ENCODE results near the gene PLEKHA7.

Gene PLEKHA7

DNA sequence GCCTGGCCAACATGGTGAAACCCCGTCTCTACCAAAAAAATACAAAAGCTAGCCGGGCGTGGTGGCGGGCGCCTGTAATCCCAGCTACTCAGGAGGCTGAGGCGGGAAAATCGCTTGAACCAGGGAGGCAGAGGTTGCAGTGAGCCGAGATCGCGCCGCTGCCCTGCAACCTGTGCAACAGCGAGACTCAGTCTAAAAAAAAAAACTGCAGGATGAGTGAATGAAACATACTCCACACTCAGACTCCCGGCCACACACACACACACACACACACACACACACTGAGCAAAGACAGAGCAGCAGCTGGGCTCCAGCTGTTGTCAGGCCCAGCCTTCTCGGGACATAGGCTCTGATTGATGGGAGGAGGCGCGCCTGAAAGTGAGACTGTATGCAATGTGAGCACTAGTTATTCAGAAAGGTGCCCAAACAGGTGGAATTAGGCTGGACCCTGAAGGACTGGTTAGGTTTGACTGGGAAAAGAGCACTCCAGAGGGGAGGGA lies 1.5 kb upstream of the PLEKHA7 start:
- H3K36me3 ChIP-seq (ENCODE audit: control insufficient read depth, low read length) = no peaks in the 10 kb centered on the region
- H3F3A ChIP-seq (ENCODE audit: control insufficient read depth, insufficient read depth) = no peaks in the 10 kb centered on the region
- H3K9me3 ChIP-seq (ENCODE audit: control insufficient read depth, insufficient read depth, low read length) = no peaks in the 10 kb centered on the region
- H3K79me2 ChIP-seq (ENCODE audit: control insufficient read depth, low read length) = no peaks in the 10 kb centered on the region
- no peak overlapping the region for H3K4me3 ChIP-seq (ENCODE audit: low read length)
- H4K20me1 ChIP-seq (ENCODE audit: control insufficient read depth, insufficient read depth, low read depth, low read length) = no peaks in the 10 kb centered on the region
- H3K4me1 ChIP-seq (ENCODE audit: control insufficient read depth, low read length) = peaks cover 4% of the 10 kb centered on the region; the same call in 1 of the 2 replicates
- no peaks in the 10 kb centered on the region for H3K9me2 ChIP-seq (replicated peaks; ENCODE audit: control insufficient read depth, low read length)
- no peak overlapping the region for H3K4me2 ChIP-seq (ENCODE audit: low read length)
- no peak overlapping the region for H3K27ac ChIP-seq (ENCODE audit: low read depth, low read length)
- peaks cover 49% of the 10 kb centered on the region for H3K27me3 ChIP-seq (ENCODE audit: control insufficient read depth, low read length)
- TF ChIP-seq, protein P1, sequence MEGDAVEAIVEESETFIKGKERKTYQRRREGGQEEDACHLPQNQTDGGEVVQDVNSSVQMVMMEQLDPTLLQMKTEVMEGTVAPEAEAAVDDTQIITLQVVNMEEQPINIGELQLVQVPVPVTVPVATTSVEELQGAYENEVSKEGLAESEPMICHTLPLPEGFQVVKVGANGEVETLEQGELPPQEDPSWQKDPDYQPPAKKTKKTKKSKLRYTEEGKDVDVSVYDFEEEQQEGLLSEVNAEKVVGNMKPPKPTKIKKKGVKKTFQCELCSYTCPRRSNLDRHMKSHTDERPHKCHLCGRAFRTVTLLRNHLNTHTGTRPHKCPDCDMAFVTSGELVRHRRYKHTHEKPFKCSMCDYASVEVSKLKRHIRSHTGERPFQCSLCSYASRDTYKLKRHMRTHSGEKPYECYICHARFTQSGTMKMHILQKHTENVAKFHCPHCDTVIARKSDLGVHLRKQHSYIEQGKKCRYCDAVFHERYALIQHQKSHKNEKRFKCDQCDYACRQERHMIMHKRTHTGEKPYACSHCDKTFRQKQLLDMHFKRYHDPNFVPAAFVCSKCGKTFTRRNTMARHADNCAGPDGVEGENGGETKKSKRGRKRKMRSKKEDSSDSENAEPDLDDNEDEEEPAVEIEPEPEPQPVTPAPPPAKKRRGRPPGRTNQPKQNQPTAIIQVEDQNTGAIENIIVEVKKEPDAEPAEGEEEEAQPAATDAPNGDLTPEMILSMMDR (IDR thresholded peaks at IDR 0.05; ENCODE audit: low read depth, low read length, poor library complexity, severe bottlenecking) = no peak
- TF ChIP-seq EZH2phosphoT487 (IDR thresholded peaks at IDR 0.05; ENCODE audit: borderline replicate concordance, low read length) = no peak

DNA sequence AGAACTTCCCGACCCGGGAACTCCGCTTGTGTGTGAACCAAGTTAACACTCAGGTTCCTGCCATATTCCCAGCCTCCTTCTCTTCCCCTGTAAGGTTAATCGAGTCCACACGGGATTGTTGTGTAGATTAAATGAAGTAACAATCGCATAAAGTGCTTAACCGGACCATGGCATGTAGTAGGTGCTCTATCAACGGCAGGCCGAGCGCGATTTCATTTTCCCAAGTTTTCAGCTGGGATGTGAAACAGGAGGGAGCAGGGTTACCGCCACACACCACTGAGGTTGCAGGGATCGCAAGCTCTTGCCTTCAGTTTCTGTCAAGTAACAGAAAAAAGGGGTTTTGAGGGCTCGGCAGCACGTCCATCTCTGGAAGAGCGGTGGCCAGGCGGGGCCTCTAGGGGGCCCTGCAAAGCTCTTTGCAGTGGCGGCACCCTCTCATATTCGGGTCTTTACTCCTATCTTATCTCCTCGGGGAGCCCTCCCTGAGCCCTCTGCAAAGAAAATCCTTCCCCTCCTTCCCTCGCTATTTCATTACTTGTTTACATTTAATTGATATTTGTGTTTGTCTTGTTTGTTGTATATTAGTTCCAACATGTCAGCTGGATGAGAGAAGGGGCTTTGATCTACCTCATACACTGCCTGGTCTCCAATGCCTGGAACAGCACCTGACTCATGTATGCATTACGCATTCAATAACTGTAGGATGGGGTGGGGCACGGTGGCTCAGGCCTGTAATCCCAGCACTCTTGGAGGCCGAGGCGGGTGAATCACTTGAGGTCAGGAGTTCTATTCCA lies 816 bp upstream of the PLEKHA7 start:
- Histone ChIP-seq H3K36me3 (ENCODE audit: control insufficient read depth, low read length) (no peaks in the 10 kb centered on the region), H3K9me2 (replicated peaks; ENCODE audit: control insufficient read depth, low read length) (no peaks in the 10 kb centered on the region), H3K9me3 (ENCODE audit: control insufficient read depth, insufficient read depth, low read length) (no peaks in the 10 kb centered on the region), H3K4me1 (ENCODE audit: control insufficient read depth, low read length) (peaks cover 4% of the 10 kb centered on the region; the same call in 1 of the 2 replicates), H3K27me3 (ENCODE audit: control insufficient read depth, low read length) (peaks cover 49% of the 10 kb centered on the region), H3K27ac (ENCODE audit: low read depth, low read length) (no peak overlapping the region), H3K4me3 (ENCODE audit: low read length) (peak overlapping the region; percentile 23), H3K4me2 (ENCODE audit: low read length) (peak overlapping the region; percentile 35), H4K20me1 (ENCODE audit: control insufficient read depth, insufficient read depth, low read depth, low read length) (no peaks in the 10 kb centered on the region), H3K79me2 (ENCODE audit: control insufficient read depth, low read length) (no peaks in the 10 kb centered on the region), H3F3A (ENCODE audit: control insufficient read depth, insufficient read depth) (no peaks in the 10 kb centered on the region)
- TF ChIP-seq, protein P1 (IDR thresholded peaks at IDR 0.05; ENCODE audit: low read depth, low read length, poor library complexity, severe bottlenecking) = peak; percentile 45
- peak; percentile 99; the same call in 1 of the 2 replicates for TF ChIP-seq EZH2phosphoT487 (IDR thresholded peaks at IDR 0.05; ENCODE audit: borderline replicate concordance, low read length)

DNA sequence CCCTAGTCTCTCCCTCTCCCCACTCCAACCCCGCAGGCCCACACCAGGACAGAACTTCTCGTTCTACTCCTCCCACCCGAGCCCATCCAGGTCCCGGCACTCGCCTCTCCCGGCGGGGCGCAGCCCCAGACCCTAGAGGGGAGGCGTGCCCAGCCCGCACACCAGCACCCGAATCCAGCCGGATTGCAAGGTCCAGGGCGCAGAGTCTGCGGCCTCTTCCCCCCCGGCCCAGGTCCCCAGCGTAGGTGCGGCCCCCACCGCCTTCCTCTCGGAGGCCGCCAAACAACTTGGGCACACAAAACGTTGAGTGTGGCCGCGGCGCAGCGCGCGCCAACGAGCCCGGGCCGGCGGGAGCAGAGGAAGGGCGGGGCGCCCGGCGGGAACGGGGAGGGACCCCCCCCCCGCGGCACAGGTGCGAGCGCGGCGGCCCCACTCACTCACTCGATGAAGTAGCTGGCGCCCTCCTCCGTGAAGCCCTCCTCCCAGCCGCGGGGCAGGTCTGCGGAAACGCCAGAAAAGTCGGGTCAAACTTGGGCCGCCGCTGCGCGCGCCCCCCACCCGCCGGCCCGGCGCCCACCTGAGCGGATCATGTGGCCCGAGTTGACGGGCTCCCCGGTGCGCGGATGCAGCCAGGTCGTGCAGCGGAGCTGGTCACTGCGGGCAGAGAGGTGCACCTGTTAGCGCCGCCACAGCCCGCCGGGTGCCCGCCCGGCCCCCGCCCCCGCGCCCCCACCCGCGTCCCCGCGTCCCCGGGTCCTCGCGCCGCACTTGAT lies 480 bp downstream of the PLEKHA7 start:
- peak overlapping the region; percentile 20; the same call in 1 of the 2 replicates for H3K4me3 ChIP-seq (ENCODE audit: low read length)
- peaks cover 49% of the 10 kb centered on the region for H3K27me3 ChIP-seq (ENCODE audit: control insufficient read depth, low read length)

More for the DNA sequence above, 480 bp downstream of the PLEKHA7 start:
- H3F3A ChIP-seq (ENCODE audit: control insufficient read depth, insufficient read depth) = no peaks in the 10 kb centered on the region
- H3K79me2 ChIP-seq (ENCODE audit: control insufficient read depth, low read length) = no peaks in the 10 kb centered on the region
- no peaks in the 10 kb centered on the region for H3K9me3 ChIP-seq (ENCODE audit: control insufficient read depth, insufficient read depth, low read length)
- peaks cover 4% of the 10 kb centered on the region; the same call in 1 of the 2 replicates for H3K4me1 ChIP-seq (ENCODE audit: control insufficient read depth, low read length)
- peak overlapping the region; percentile 53 for H3K4me2 ChIP-seq (ENCODE audit: low read length)
- no peaks in the 10 kb centered on the region for H3K9me2 ChIP-seq (replicated peaks; ENCODE audit: control insufficient read depth, low read length)
- peak; percentile 88; the same call in 1 of the 2 replicates for TF ChIP-seq EZH2phosphoT487 (IDR thresholded peaks at IDR 0.05; ENCODE audit: borderline replicate concordance, low read length)
- TF ChIP-seq, protein P1 (IDR thresholded peaks at IDR 0.05; ENCODE audit: low read depth, low read length, poor library complexity, severe bottlenecking) = no peak
- no peaks in the 10 kb centered on the region for H3K36me3 ChIP-seq (ENCODE audit: control insufficient read depth, low read length)
- no peaks in the 10 kb centered on the region for H4K20me1 ChIP-seq (ENCODE audit: control insufficient read depth, insufficient read depth, low read depth, low read length)
- H3K27ac ChIP-seq (ENCODE audit: low read depth, low read length) = no peak overlapping the region

Measured in DOHH2 (cell line).